CD8-positive, alpha-beta memory T cell (primary cell): ENCODE measurements around the gene KLF5. TPM values are rescaled to one million over a fixed set of nuclear protein-coding genes. Genes with fewer than 3 reads are reported as not detected.

Experiments
- CTCF ChIA-PET: fragments of 350-600 bp; sonication (Branson Sonifier 250); formaldehyde crosslinking; loops from one replicate; lab custom pipeline; 2021; ENCODE audit warnings: antibody characterized with exemption; lab: Charles Lee
- POLR2A ChIA-PET: fragments of 350-600 bp; sonication (Branson Sonifier 250); formaldehyde crosslinking; loops from one replicate; lab custom pipeline; 2021; ENCODE audit warnings: antibody characterized with exemption; lab: Charles Lee
- DNase-seq, 5 donors: peaks; one replicate each; pipeline versions ENCODE4 v3.0.0 to v3.0.0-alpha.2; 2020 to 2022; ENCODE audit warnings: mixed read lengths in 1 of 5
- H3K27ac ChIP-seq: one replicate; pipeline ENCODE4 v1.7.0; 2013; ENCODE audit warnings: low read depth, mild to moderate bottlenecking, low read length, moderate library complexity
- H3K27me3 ChIP-seq: 2 replicates; pipeline ENCODE4 v1.7.0; 2013; ENCODE audit warnings: low read length, mild to moderate bottlenecking; ENCODE audit not compliant: insufficient read depth, poor library complexity, severe bottlenecking
- H3K36me3 ChIP-seq: 2 replicates; pipeline ENCODE4 v1.7.0; 2013; ENCODE audit warnings: mild to moderate bottlenecking, low read length, moderate library complexity; ENCODE audit not compliant: insufficient read depth
- H3K4me1 ChIP-seq: 2 replicates; pipeline ENCODE4 v1.7.0; 2013; ENCODE audit warnings: mild to moderate bottlenecking, low read length, moderate library complexity; ENCODE audit not compliant: insufficient read depth
- H3K4me3 ChIP-seq: 2 replicates; pipeline ENCODE4 v1.7.0; 2013; ENCODE audit warnings: mild to moderate bottlenecking, low read length
- H3K9me3 ChIP-seq: 2 replicates; pipeline ENCODE4 v1.7.0; 2013; ENCODE audit warnings: mild to moderate bottlenecking, low read length
- H3K27ac Mint-ChIP-seq, 8 donors: one replicate each; pipeline ENCODE4 v1.8.0; 2020 to 2021; ENCODE audit warnings: mixed read lengths in 8 of 8, mild to moderate bottlenecking in 6 of 8, inconsistent platforms in 3 of 8, moderate library complexity in 3 of 8
- H3K27me3 Mint-ChIP-seq, 2 donors: one replicate each; pipeline ENCODE4 v1.8.0; 2020 to 2021; ENCODE audit warnings: mixed read lengths in 2 of 2, mild to moderate bottlenecking in 1 of 2, moderate library complexity in 1 of 2
- H3K36me3 Mint-ChIP-seq, 3 donors: one replicate each; pipeline ENCODE4 v1.8.0; 2020 to 2021; ENCODE audit warnings: mixed read lengths in 3 of 3, inconsistent platforms in 1 of 3, mild to moderate bottlenecking in 1 of 3
- H3K4me1 Mint-ChIP-seq, 3 donors: one replicate each; pipeline ENCODE4 v1.8.0; 2020 to 2021; ENCODE audit warnings: mixed read lengths in 3 of 3, inconsistent platforms in 1 of 3, mild to moderate bottlenecking in 1 of 3
- H3K4me3 Mint-ChIP-seq, 7 donors: one replicate each; pipeline ENCODE4 v1.8.0; 2020 to 2021; ENCODE audit warnings: mixed read lengths in 7 of 7, mild to moderate bottlenecking in 6 of 7, moderate library complexity in 4 of 7, inconsistent platforms in 2 of 7
- H3K9me3 Mint-ChIP-seq, 5 donors: one replicate each; pipeline ENCODE4 v1.8.0; 2020 to 2022; ENCODE audit warnings: mixed read lengths in 5 of 5, mild to moderate bottlenecking in 3 of 5, moderate library complexity in 2 of 5, inconsistent platforms in 1 of 5
- polyA plus RNA-seq: library from polyadenylated mRNA; unstranded; fragments of 300-500 nt; fragmentation: Illumina TruSeq; gene quantifications from one replicate; pipeline ENCODE4 v1.2.3, GENCODE V29; 2021
- total RNA-seq, 2 experiments: library from RNA; stranded (reverse); gene quantifications; one replicate each; pipeline ENCODE4 v1.2.3, GENCODE V29; 2021

Gene KLF5
- total RNA-seq: 1 to 10 TPM; 1.5 to 1.8 TPM
- 0.79 TPM for polyA plus RNA-seq

DNA sequence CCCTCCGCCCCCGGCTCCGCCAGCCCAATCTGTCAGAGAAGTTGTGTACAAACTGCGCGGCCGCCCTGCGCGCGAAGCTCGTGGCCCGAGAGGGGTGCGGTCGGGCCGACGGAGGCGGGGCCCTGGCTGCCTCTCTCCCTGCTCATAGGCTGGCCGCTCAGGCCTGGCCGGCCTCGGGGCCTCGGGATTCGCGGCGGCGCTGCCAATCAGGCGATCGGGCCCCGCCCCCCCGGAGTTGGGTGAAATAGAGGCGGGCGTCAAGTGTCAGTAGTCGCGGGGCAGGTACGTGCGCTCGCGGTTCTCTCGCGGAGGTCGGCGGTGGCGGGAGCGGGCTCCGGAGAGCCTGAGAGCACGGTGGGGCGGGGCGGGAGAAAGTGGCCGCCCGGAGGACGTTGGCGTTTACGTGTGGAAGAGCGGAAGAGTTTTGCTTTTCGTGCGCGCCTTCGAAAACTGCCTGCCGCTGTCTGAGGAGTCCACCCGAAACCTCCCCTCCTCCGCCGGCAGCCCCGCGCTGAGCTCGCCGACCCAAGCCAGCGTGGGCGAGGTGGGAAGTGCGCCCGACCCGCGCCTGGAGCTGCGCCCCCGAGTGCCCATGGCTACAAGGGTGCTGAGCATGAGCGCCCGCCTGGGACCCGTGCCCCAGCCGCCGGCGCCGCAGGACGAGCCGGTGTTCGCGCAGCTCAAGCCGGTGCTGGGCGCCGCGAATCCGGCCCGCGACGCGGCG lies at the start of gene KLF5:
Gene KLF5, plus strand, starts transcription at position 270 of the 724 bp plus-strand sequence. Its CDS starts 323 bp downstream, at position 593.
- Histone ChIP-seq H3K36me3 (no peaks in the 10 kb centered on the region), H3K9me3 (no peaks in the 10 kb centered on the region), H3K27me3 (peaks cover 14% of the 10 kb centered on the region), H3K27ac (no peak within 1 kb of the TSS), H3K4me1 (peaks cover 8% of the 10 kb centered on the region), H3K4me3 (peak within 1 kb of the TSS; percentile 55)
- POLR2A ChIA-PET: interaction anchor here (0.5 to 1.0 kb wide), 3 partner anchors 46 to 705 kb away, joined by 3 to 6 read pairs (median 3); no protein-coding TSS in a partner anchor
- peak; percentile 87 to 93 (median 89) for DNase-seq
- Mint-ChIP-seq H3K36me3 (peaks cover 0 to 5% (median 2%) of the 10 kb centered on the region in 3 donors), H3K4me3 (peak within 1 kb of the TSS; percentile 85 to 94 (median 88)), H3K4me1 (peaks cover 18 to 24% (median 20%) of the 10 kb centered on the region in 3 donors), H3K27me3 (peaks cover 25 to 41% of the 10 kb centered on the region in 2 donors), H3K27ac (peak within 1 kb of the TSS in 6 of 8 donors; percentile 19 to 82 (median 63)), H3K9me3 (peaks cover 0 to 2% (median 0%) of the 10 kb centered on the region in 5 donors)
- CTCF ChIA-PET: interaction anchor here (1.0 kb wide), 1 partner anchor 652 kb away, joined by 3 read pairs; no protein-coding TSS in a partner anchor

DNA sequence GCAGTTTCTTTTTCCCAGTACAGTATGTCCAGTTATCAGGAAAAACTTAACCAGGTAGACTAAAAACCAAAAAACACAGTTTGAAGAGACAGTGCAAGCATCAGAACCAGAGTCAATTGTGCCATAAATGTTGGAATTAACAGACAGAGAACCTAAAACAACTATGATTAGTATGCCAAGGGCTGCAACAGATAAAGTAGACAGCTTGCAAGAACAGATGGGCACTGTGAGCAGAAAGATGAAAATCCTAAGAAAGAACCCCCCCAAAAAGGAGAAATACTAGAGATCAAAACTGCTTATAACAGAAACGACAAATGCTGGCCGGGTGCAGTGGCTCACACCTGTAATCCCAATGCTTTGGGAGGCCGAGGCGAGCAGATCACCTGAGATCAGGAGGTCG lies 47.1 kb upstream of the KLF5 start:
- Mint-ChIP-seq H3K27ac (peak overlapping the region in 1 of 8 donors; percentile 60), H3K4me1 (no peaks in the 10 kb centered on the region), H3K27me3 (no peaks in the 10 kb centered on the region), H3K36me3 (peaks cover 4 to 46% (median 11%) of the 10 kb centered on the region in 3 donors), H3K4me3 (no peak overlapping the region), H3K9me3 (no peaks in the 10 kb centered on the region)
- H3K27ac ChIP-seq: no peak overlapping the region
- H3K9me3 ChIP-seq: no peaks in the 10 kb centered on the region
- H3K27me3 ChIP-seq: no peaks in the 10 kb centered on the region
- ChIA-PET POLR2A (no interaction called here), CTCF (no interaction called here)
- H3K36me3 ChIP-seq: no peaks in the 10 kb centered on the region
- no peaks in the 10 kb centered on the region for H3K4me1 ChIP-seq
- H3K4me3 ChIP-seq: no peak overlapping the region
- no peak for DNase-seq

DNA sequence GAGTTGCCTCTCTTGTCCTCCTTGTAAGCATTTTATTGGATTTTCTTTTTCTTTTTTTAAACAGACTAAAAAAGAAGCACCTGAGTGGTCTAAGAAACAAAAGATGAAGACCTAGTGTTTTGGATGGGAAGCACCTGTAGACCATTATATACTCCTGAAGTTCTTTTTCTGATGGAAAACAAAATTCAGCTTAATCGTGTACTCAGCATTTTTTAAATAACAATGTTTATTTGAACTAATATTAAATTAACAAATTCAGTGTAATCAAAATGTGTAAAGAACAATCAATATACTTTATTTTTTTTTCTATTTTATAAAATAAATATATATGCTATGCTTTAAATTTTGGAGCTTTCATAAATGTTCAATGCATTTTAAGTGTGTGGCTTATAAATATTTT lies 43.0 kb upstream of the KLF5 start:
- POLR2A ChIA-PET: no interaction called here
- no peaks in the 10 kb centered on the region for H3K4me1 Mint-ChIP-seq
- CTCF ChIA-PET: no interaction called here
- Histone ChIP-seq H3K27ac (no peak overlapping the region), H3K4me1 (no peaks in the 10 kb centered on the region), H3K27me3 (no peaks in the 10 kb centered on the region), H3K9me3 (no peaks in the 10 kb centered on the region), H3K36me3 (no peaks in the 10 kb centered on the region), H3K4me3 (no peak overlapping the region)
- H3K9me3 Mint-ChIP-seq: no peaks in the 10 kb centered on the region
- H3K27me3 Mint-ChIP-seq: no peaks in the 10 kb centered on the region
- DNase-seq: no peak
- H3K27ac Mint-ChIP-seq: no peak overlapping the region
- H3K4me3 Mint-ChIP-seq: no peak overlapping the region
- peaks cover 4 to 46% (median 17%) of the 10 kb centered on the region in 3 donors for H3K36me3 Mint-ChIP-seq

DNA sequence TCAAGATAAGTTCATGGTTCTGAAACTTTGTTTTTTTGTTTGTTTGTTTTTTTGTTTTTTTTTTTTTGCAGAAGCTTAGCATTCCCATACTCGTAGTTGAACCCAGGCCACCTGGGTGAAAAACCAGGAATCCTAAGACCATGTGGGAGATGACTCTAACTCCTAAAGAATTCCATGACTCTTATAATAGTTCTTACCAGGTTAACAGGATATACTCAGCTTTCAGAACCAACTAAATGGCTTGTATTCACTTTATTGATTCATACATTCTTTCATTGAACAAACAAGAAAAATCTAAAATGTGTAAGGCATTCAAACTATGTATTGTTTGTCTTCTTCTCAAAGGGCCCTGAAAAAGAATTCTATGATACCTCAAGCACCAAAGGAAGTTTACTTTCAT lies 40.5 kb upstream of the KLF5 start:
- Histone ChIP-seq H3K27me3 (no peaks in the 10 kb centered on the region), H3K27ac (no peak overlapping the region), H3K9me3 (no peaks in the 10 kb centered on the region), H3K36me3 (no peaks in the 10 kb centered on the region), H3K4me3 (no peak overlapping the region), H3K4me1 (no peaks in the 10 kb centered on the region)
- H3K4me3 Mint-ChIP-seq: no peak overlapping the region
- no peaks in the 10 kb centered on the region for H3K4me1 Mint-ChIP-seq
- DNase-seq: no peak
- ChIA-PET POLR2A (no interaction called here), CTCF (no interaction called here)
- H3K27me3 Mint-ChIP-seq: no peaks in the 10 kb centered on the region
- no peak overlapping the region for H3K27ac Mint-ChIP-seq
- H3K36me3 Mint-ChIP-seq: peaks cover 0 to 35% (median 16%) of the 10 kb centered on the region in 3 donors
- no peaks in the 10 kb centered on the region for H3K9me3 Mint-ChIP-seq

DNA sequence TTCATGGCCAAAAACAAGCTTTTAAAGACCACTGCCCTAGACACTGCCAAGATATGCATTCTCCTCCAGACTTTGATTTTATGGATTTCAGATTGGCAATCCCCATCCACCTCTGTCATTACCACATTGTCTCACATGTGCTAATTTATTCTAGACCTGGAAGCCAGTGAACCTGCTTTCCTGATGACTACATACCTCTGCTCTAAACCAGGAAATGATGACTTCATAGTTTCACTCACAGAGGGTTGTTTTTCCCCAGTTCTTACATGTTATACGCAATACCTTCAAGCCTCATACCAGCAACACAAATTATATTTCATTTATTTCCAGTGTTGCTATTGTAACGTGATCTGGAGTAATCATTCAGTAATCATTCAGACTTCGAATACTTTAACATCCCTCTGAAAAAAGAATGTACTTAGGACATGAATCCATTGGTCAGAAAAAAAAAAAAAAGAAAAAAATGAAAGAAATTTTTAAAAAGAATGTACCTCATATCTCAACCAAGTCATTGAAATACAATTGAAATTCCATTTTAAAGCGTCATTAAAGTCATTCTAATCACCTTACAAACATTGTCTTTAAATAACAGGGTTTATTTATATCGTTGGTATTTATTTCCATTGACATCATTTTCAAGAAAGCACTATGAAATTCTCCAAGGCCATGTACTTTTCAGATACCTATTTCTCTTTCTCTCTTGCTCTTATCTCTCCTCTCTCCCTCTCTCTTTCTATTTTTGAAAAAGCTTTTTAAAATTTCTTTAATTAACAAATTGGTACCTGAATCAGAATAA lies 33.4 kb upstream of the KLF5 start:
- Histone ChIP-seq H3K9me3 (no peaks in the 10 kb centered on the region), H3K4me3 (no peak overlapping the region), H3K4me1 (no peaks in the 10 kb centered on the region), H3K27me3 (no peaks in the 10 kb centered on the region), H3K36me3 (no peaks in the 10 kb centered on the region), H3K27ac (no peak overlapping the region)
- CTCF ChIA-PET: no interaction called here
- Mint-ChIP-seq H3K27ac (peak overlapping the region in 1 of 8 donors; percentile 50), H3K27me3 (no peaks in the 10 kb centered on the region), H3K4me3 (no peak overlapping the region), H3K4me1 (no peaks in the 10 kb centered on the region), H3K36me3 (peaks cover 0 to 6% (median 1%) of the 10 kb centered on the region in 3 donors), H3K9me3 (no peaks in the 10 kb centered on the region)
- POLR2A ChIA-PET: no interaction called here
- no peak for DNase-seq

DNA sequence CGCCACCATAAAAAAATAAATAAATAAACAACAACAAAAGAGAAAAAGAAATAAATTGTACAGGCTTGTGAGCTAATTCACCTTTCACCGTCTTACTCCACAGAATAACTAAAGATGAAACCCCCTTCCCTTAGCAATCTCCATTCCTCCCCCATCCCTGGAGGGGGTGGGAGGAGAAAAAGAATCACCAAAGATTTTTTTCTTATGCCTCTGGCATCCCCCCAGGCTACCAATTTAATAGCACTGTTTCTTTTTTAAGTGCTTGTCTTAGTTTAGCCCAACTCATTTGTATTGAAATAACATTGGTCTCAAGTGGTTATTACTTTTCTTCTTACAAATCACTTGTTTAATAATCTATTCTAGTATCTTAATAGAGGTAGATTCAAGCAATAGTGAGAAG lies 23.9 kb upstream of the KLF5 start:
- Histone ChIP-seq H3K4me1 (no peaks in the 10 kb centered on the region), H3K27me3 (no peaks in the 10 kb centered on the region), H3K27ac (no peak overlapping the region), H3K4me3 (no peak overlapping the region), H3K9me3 (no peaks in the 10 kb centered on the region), H3K36me3 (no peaks in the 10 kb centered on the region)
- Mint-ChIP-seq H3K9me3 (no peaks in the 10 kb centered on the region), H3K27ac (no peak overlapping the region), H3K27me3 (peaks cover 0 to 5% of the 10 kb centered on the region in 2 donors), H3K4me1 (no peaks in the 10 kb centered on the region), H3K4me3 (no peak overlapping the region), H3K36me3 (peaks cover 0 to 3% (median 0%) of the 10 kb centered on the region in 3 donors)
- POLR2A ChIA-PET: no interaction called here
- DNase-seq: no peak
- CTCF ChIA-PET: interaction anchor here (1.0 kb wide), 1 partner anchor 12 kb away, joined by 3 read pairs; no protein-coding TSS in a partner anchor

DNA sequence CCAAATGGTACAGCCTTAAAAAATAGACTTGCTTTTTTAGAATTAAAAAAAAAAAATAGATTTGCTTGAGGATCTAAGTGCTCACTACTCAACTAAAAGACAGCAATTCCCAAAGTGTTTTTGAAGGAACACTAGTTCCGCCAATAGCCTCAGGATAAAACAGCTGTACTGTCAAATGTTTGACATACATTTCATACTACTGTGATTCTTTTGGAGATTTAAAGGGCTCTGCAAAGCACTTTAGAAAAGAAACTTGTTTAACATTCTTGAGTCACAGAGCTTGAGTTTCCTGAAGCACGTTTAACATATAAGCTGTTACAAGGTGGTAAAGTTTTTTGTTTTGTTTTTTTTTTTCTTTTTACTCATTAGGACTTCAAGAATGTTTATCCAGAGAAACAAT lies 23.1 kb upstream of the KLF5 start:
- CTCF ChIA-PET: no interaction called here
- Mint-ChIP-seq H3K9me3 (no peaks in the 10 kb centered on the region), H3K4me1 (no peaks in the 10 kb centered on the region), H3K4me3 (no peak overlapping the region), H3K36me3 (peaks cover 0 to 3% (median 0%) of the 10 kb centered on the region in 3 donors), H3K27me3 (peaks cover 0 to 5% of the 10 kb centered on the region in 2 donors), H3K27ac (no peak overlapping the region)
- POLR2A ChIA-PET: no interaction called here
- no peaks in the 10 kb centered on the region for H3K36me3 ChIP-seq
- no peaks in the 10 kb centered on the region for H3K27me3 ChIP-seq
- H3K27ac ChIP-seq: no peak overlapping the region
- H3K4me1 ChIP-seq: no peaks in the 10 kb centered on the region
- no peak overlapping the region for H3K4me3 ChIP-seq
- no peak for DNase-seq
- no peaks in the 10 kb centered on the region for H3K9me3 ChIP-seq

DNA sequence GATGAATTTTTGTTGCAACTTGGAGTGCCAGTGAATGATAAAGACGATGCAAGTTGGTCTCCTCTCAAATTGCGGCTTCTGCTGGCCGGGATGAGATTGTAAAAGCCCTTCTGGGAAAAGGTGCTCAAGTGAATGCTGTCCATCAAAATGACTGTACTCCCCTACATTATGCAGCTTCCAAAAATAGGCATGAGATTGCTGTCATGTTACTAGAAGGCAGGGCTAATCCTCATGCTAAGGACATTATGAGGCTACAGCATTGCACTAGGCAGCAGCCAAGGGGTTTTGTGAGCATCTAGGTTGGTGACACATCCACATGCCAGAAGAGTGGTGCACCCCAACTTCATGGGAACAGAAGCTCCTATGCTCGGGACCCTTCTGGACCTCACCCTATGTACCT lies 22.2 kb upstream of the KLF5 start:
- peaks cover 0 to 5% of the 10 kb centered on the region in 2 donors for H3K27me3 Mint-ChIP-seq
- Histone ChIP-seq H3K9me3 (no peaks in the 10 kb centered on the region), H3K27ac (no peak overlapping the region), H3K4me1 (no peaks in the 10 kb centered on the region), H3K4me3 (no peak overlapping the region), H3K36me3 (no peaks in the 10 kb centered on the region), H3K27me3 (no peaks in the 10 kb centered on the region)
- H3K9me3 Mint-ChIP-seq: no peaks in the 10 kb centered on the region
- CTCF ChIA-PET: no interaction called here
- DNase-seq: no peak
- no peak overlapping the region for H3K27ac Mint-ChIP-seq
- peaks cover 0 to 3% (median 0%) of the 10 kb centered on the region in 3 donors for H3K36me3 Mint-ChIP-seq
- H3K4me1 Mint-ChIP-seq: no peaks in the 10 kb centered on the region
- POLR2A ChIA-PET: no interaction called here
- no peak overlapping the region for H3K4me3 Mint-ChIP-seq
